ENCODE results near the gene GPR173. TPM values are rescaled to one million over a fixed set of nuclear protein-coding genes. Genes with fewer than 3 reads are reported as not detected.

The GPR173 gene, protein sequence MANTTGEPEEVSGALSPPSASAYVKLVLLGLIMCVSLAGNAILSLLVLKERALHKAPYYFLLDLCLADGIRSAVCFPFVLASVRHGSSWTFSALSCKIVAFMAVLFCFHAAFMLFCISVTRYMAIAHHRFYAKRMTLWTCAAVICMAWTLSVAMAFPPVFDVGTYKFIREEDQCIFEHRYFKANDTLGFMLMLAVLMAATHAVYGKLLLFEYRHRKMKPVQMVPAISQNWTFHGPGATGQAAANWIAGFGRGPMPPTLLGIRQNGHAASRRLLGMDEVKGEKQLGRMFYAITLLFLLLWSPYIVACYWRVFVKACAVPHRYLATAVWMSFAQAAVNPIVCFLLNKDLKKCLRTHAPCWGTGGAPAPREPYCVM
- not detected for total RNA-seq

DNA sequence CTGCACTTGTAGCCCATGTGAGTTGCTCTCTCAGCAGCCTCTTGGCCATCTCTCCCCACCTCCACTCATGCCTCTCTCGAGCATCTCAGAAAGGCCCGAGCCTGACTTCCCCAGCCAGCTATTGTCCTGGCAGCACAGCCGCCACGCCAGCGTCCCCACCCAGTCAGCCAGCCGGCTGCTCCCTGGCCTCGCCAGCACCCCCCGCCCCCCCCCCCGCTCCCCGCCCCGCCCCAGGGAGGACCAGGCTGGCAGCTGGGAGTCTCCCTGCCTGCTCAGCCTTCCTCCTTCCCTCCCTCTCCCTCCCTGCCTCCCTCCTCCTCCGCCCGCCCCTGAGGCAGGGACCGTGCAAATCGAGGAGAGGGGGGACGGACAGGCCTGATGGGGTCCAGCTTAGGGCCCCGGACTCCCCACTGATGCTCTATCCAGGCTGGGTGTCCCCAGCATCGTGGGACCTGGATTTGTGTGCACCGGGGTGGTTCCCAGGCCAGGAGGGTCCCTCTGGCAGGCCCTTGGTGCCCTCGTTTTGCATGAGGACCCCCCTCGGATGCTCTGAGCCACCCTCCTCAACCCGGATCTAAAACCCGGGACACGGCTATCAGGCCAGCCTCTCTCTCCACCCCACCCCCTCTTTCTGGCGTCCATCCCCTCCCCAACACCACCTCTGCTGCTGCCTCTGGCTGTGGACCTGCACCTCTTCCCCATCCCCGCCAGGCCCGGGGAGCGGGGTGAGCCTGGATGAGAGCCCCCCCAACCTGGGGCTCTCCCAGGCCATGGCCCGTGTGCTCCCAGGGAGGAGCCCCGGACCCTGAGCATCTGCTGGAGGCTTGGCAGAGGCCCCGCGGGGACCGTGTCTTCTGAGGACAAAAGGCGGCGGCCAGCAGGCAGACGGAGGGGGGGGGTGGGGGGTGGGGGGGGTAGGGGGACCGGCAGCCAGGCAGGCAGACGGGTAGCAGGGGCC, at the start of gene GPR173:
Gene GPR173 (plus strand): TSS at position 621 of the 958 bp plus-strand sequence. CDS start 27,833 bp downstream, outside the sequence.
- H3K27ac Mint-ChIP-seq, result no peak within 1 kb of the TSS
- no peaks in the 10 kb centered on the region for H3K36me3 Mint-ChIP-seq
- H3K4me3 Mint-ChIP-seq, result no peak within 1 kb of the TSS
- peaks cover 7 to 19% of the 10 kb centered on the region in 2 donors for H3K27me3 Mint-ChIP-seq
- no peak for ATAC-seq
- no peaks in the 10 kb centered on the region for H3K9me3 Mint-ChIP-seq
- no peaks in the 10 kb centered on the region for H3K4me1 Mint-ChIP-seq (ENCODE audit: low read depth in 2 of 2)
- DNase-seq (ENCODE audit: low spot score), result no peak

GRCh38 chrX:53000447-53001135, 48.0 kb upstream of the GPR173 start:
- peak in 1 of 2 donors; percentile 59 for ATAC-seq

GRCh38 chrX:53001958-53002357, 46.6 kb upstream of the GPR173 start:
- no peak for DNase-seq (ENCODE audit: low spot score)
- H3K27ac Mint-ChIP-seq, result peak overlapping the region in 1 of 2 donors; percentile 36
- H3K4me3 Mint-ChIP-seq, result no peak overlapping the region
- peaks cover 7 to 9% of the 10 kb centered on the region in 2 donors for H3K4me1 Mint-ChIP-seq (ENCODE audit: low read depth in 2 of 2)
- no peaks in the 10 kb centered on the region for H3K9me3 Mint-ChIP-seq
- ATAC-seq, result no peak
- peaks cover 17 to 25% of the 10 kb centered on the region in 2 donors for H3K27me3 Mint-ChIP-seq
- no peaks in the 10 kb centered on the region for H3K36me3 Mint-ChIP-seq

More at GRCh38 chrX:53000447-53001135, 48.0 kb upstream of the GPR173 start:
- H3K9me3 Mint-ChIP-seq, result no peaks in the 10 kb centered on the region
- H3K27me3 Mint-ChIP-seq, result peaks cover 17 to 29% of the 10 kb centered on the region in 2 donors
- H3K36me3 Mint-ChIP-seq, result no peaks in the 10 kb centered on the region
- peak overlapping the region in 1 of 2 donors; percentile 36 for H3K27ac Mint-ChIP-seq
- H3K4me3 Mint-ChIP-seq, result peak overlapping the region; percentile 47
- DNase-seq (ENCODE audit: low spot score), result no peak
- H3K4me1 Mint-ChIP-seq (ENCODE audit: low read depth in 2 of 2), result peaks cover 16 to 18% of the 10 kb centered on the region in 2 donors

- H3K9me3 Mint-ChIP-seq, result no peaks in the 10 kb centered on the region
- H3K27ac Mint-ChIP-seq, result no peak overlapping the region
- H3K4me3 Mint-ChIP-seq, result no peak overlapping the region
- H3K4me1 Mint-ChIP-seq (ENCODE audit: low read depth in 2 of 2), result peaks cover 7 to 9% of the 10 kb centered on the region in 2 donors
- no peaks in the 10 kb centered on the region for H3K36me3 Mint-ChIP-seq
- no peak for DNase-seq (ENCODE audit: low spot score)
- ATAC-seq, result no peak
- peaks cover 25 to 28% of the 10 kb centered on the region in 2 donors for H3K27me3 Mint-ChIP-seq
These were observed 45.5 kb upstream of the GPR173 start for GRCh38 chrX:53003111-53003510.

GRCh38 chrX:53004038-53004437, 44.6 kb upstream of the GPR173 start:
- Mint-ChIP-seq H3K4me1 (ENCODE audit: low read depth in 2 of 2) (peaks cover 7 to 9% of the 10 kb centered on the region in 2 donors), H3K9me3 (no peaks in the 10 kb centered on the region), H3K27me3 (peaks cover 24 to 25% of the 10 kb centered on the region in 2 donors), H3K36me3 (no peaks in the 10 kb centered on the region), H3K27ac (no peak overlapping the region), H3K4me3 (no peak overlapping the region)
- DNase-seq (ENCODE audit: low spot score) (no peak), ATAC-seq (no peak)

DNA sequence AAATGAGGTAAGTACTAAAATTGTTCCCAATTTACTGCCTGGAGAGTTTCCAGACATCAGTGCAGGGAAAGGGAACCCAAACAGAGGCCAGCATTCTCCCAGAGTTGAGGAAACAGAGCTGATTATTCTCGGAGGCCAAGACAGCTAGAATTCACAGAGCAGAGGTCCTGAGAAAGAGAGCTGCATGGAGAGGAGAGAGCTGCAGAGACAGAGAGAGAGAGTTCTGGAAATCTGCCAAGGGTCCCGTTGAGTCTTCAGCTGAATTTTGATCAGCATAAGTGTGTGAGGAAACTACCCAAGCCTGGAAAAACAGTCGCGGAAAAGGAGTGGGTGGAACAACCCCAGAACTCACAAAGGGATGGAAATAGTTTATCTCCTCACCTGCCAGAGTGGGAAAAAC, 43.8 kb upstream of the GPR173 start:
- DNase-seq (ENCODE audit: low spot score), result no peak
- Mint-ChIP-seq H3K36me3 (no peaks in the 10 kb centered on the region), H3K4me3 (no peak overlapping the region), H3K4me1 (ENCODE audit: low read depth in 2 of 2) (peaks cover 7 to 9% of the 10 kb centered on the region in 2 donors), H3K27ac (no peak overlapping the region), H3K9me3 (no peaks in the 10 kb centered on the region), H3K27me3 (peaks cover 24 to 25% of the 10 kb centered on the region in 2 donors)
- ATAC-seq, result no peak

DNA sequence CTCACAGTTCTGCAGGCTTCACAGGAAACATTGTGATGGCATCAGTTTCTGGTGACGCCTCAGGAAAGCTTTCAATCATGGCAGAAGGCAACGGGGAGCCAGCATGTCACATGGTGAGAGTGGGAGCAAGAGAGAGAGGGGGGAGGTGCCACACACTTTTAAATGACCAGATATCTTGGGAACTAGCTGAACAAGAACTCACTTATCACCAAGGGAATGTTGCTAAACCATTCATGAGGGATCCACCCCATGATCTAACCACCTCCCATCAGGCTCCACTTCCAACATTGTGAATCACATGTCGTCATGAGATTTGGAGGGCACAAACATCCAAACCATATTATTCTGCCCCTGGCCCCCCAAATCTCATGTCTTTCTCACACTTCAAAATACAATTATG, 43.3 kb upstream of the GPR173 start:
- peaks cover 7 to 9% of the 10 kb centered on the region in 2 donors for H3K4me1 Mint-ChIP-seq (ENCODE audit: low read depth in 2 of 2)
- no peak overlapping the region for H3K4me3 Mint-ChIP-seq
- H3K27me3 Mint-ChIP-seq, result peaks cover 24 to 25% of the 10 kb centered on the region in 2 donors
- ATAC-seq, result no peak
- no peaks in the 10 kb centered on the region for H3K9me3 Mint-ChIP-seq
- no peaks in the 10 kb centered on the region for H3K36me3 Mint-ChIP-seq
- DNase-seq (ENCODE audit: low spot score), result no peak
- no peak overlapping the region for H3K27ac Mint-ChIP-seq

DNA sequence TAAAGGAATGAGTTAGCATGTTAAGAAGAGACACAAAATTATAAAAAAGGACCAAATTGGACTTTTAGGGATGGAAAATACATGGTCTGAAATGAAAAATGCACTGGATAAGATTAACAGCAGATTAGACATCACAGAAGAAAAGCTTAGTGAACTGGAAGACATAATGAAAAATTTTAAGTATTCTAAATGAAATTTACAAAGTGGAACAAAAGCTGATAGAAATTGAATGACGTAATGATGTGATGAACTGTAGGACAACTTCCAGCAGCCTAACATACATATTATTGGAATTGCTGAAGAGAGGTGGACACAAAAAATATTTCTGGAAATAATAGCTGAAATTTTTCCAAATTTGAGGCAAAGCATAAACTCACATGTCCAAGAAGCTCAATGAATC, 39.6 kb upstream of the GPR173 start:
- Mint-ChIP-seq H3K27ac (no peak overlapping the region), H3K4me1 (ENCODE audit: low read depth in 2 of 2) (no peaks in the 10 kb centered on the region), H3K4me3 (no peak overlapping the region), H3K27me3 (peaks cover 16 to 17% of the 10 kb centered on the region in 2 donors), H3K36me3 (no peaks in the 10 kb centered on the region), H3K9me3 (no peaks in the 10 kb centered on the region)
- DNase-seq (ENCODE audit: low spot score) (no peak), ATAC-seq (no peak)

DNA sequence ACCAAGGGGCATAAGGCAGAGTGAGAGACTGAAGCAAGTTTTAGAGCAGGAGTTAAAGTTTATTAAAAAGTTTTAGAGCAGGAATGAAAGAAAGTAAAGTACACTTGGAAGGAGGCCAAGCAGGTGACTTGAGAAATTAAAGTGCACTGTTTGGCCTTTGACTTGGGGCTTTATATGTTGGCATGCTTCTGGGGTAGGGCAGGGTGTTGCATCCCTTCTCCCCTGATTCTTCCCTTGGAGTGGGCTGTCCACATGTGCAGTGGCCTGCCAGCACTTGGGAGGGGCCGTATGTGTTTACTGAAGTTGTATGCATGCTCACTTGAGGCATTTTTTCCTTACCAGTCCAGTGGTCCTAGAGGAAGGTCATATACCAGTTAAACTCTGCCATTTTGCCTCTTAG, 35.3 kb upstream of the GPR173 start:
- ATAC-seq, result no peak
- Mint-ChIP-seq H3K27ac (no peak overlapping the region), H3K4me3 (no peak overlapping the region), H3K4me1 (ENCODE audit: low read depth in 2 of 2) (no peaks in the 10 kb centered on the region), H3K9me3 (no peaks in the 10 kb centered on the region), H3K27me3 (peaks cover 0 to 5% of the 10 kb centered on the region in 2 donors), H3K36me3 (no peaks in the 10 kb centered on the region)
- DNase-seq (ENCODE audit: low spot score), result no peak

DNA sequence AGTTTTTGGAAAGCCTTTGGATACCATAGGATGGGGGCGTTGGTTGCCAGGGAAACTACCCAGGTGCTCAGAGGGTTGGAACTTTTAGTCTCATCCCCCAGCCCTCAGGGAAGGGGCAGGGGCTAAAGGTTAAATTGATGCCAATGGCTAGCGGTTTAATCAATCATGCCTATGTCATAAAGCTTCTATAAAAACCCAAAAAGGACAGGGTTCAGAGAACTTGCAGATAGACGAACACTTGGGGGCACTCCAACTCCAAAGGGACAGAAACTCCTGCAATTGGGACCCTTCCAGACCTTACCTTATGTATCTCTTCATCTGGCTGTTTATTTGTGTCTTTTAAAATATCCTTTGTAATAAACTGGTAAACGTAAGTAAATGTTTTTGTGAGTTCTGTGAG, 30.0 kb upstream of the GPR173 start:
- no peaks in the 10 kb centered on the region for H3K9me3 Mint-ChIP-seq
- no peak overlapping the region for H3K27ac Mint-ChIP-seq
- ATAC-seq, result no peak
- peaks cover 0 to 18% of the 10 kb centered on the region in 2 donors for H3K27me3 Mint-ChIP-seq
- H3K4me3 Mint-ChIP-seq, result no peak overlapping the region
- no peak for DNase-seq (ENCODE audit: low spot score)
- H3K4me1 Mint-ChIP-seq (ENCODE audit: low read depth in 2 of 2), result no peaks in the 10 kb centered on the region
- H3K36me3 Mint-ChIP-seq, result no peaks in the 10 kb centered on the region

DNA sequence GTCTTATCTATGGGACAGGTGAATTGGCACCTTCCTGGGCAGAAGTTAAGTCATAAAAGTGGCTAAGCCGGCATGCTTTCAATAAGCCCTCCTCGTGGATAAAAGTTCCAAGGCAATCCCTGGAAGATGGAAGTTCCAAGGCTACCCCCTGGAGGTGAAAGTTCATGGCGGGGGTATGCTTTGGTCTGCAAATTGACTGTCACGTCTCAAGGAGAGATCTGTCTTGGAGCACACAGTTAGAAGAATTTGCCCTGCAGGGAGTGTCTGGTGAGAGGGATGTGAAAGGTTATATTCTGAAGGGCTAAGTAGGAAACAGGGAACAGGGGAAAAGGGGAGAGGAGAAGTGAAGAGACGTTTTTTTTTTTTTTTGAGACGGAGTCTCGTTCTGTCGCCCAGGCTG, 26.2 kb upstream of the GPR173 start:
- ATAC-seq, result no peak
- no peaks in the 10 kb centered on the region for H3K9me3 Mint-ChIP-seq
- no peak overlapping the region for H3K27ac Mint-ChIP-seq
- no peak overlapping the region for H3K4me3 Mint-ChIP-seq
- no peaks in the 10 kb centered on the region for H3K4me1 Mint-ChIP-seq (ENCODE audit: low read depth in 2 of 2)
- no peaks in the 10 kb centered on the region for H3K36me3 Mint-ChIP-seq
- no peak for DNase-seq (ENCODE audit: low spot score)
- peaks cover 0 to 18% of the 10 kb centered on the region in 2 donors for H3K27me3 Mint-ChIP-seq

- no peak for ATAC-seq
- H3K4me1 Mint-ChIP-seq (ENCODE audit: low read depth in 2 of 2), result no peaks in the 10 kb centered on the region
- H3K9me3 Mint-ChIP-seq, result no peaks in the 10 kb centered on the region
- H3K27ac Mint-ChIP-seq, result no peak overlapping the region
- no peaks in the 10 kb centered on the region for H3K36me3 Mint-ChIP-seq
- no peak overlapping the region for H3K4me3 Mint-ChIP-seq
- DNase-seq (ENCODE audit: low spot score), result no peak
- H3K27me3 Mint-ChIP-seq, result peaks cover 0 to 7% of the 10 kb centered on the region in 2 donors
These were observed 19.9 kb upstream of the GPR173 start for GRCh38 chrX:53028678-53029077.

DNA sequence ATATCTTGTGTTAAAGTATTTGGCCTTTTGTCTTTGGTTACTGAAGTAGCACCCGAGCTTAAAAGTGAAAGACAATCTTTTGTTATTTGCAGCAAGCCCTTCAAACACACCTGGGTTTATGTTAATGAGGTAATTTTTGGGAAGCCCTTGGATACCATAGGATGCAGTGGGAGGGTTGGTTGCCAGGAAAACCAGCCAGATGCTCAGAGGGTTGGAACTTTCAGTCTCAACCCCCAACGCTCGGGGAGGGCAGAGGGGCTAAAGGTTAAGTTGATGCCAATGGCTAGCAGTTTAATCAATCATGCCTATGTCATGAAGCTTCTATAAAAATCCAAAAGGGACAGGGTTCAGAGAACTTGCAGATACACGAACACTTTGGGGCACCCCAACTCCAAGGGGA, 17.2 kb upstream of the GPR173 start:
- DNase-seq (ENCODE audit: low spot score) (no peak), ATAC-seq (no peak)
- Mint-ChIP-seq H3K36me3 (no peaks in the 10 kb centered on the region), H3K27ac (no peak overlapping the region), H3K4me3 (no peak overlapping the region), H3K9me3 (no peaks in the 10 kb centered on the region), H3K27me3 (peaks cover 11% of the 10 kb centered on the region in 2 donors), H3K4me1 (ENCODE audit: low read depth in 2 of 2) (no peaks in the 10 kb centered on the region)
